HepG2 (cell line): ENCODE data around the gene EPC2. TPM values are rescaled to one million over a fixed set of nuclear protein-coding genes. Genes with fewer than 3 reads are reported as not detected.

ENCODE experiments used
- ATAC-seq: fragments of 200-7000 bp; cut with Tn5 transposase; 3 replicates; pipeline ENCODE4 v1.9.1; 2020; ENCODE audit warnings: mild to moderate bottlenecking, moderate library complexity
- BruUV-seq: library from RNA; stranded (reverse); fragments of 400-500 nt; replicated peaks from 2 replicates; lab custom pipeline; 2021; lab: Mats Ljungman, UMichigan
- CTCF ChIA-PET: fragments of 300-600 bp; formaldehyde crosslinking; extraction: SDS; loops from one replicate; lab custom pipeline; 2021; ENCODE audit warnings: low total read pairs, inconsistent platforms, low intra/inter-chr PET ratio; lab: Yijun Ruan, JAX
- POLR2A ChIA-PET: fragments of 350-600 bp; sonication (Branson Sonifier 250); formaldehyde crosslinking; loops from one replicate; lab custom pipeline; 2020; ENCODE audit warnings: antibody characterized with exemption, inconsistent platforms; lab: Yijun Ruan, JAX
- DNase-seq: peaks from one replicate; pipeline ENCODE4 v3.0.0-alpha.2; 2015; ENCODE audit warnings: low spot score
- FAIRE-seq: peaks from 3 replicates; lab custom pipeline; 2011; peaks lifted over from hg19 to GRCh38; lab: Jason Lieb, UNC
- H2AFZ ChIP-seq: one replicate; pipeline ENCODE4 v1.6.1; 2011; ENCODE audit warnings: low read length, inconsistent platforms
- H3K27ac ChIP-seq: fragments of 300-600 bp; 3 replicates; pipeline ENCODE4 v1.8.0; 2011; ENCODE audit warnings: mixed run types, mild to moderate bottlenecking, mixed read lengths, low read length, inconsistent platforms; ENCODE audit not compliant: insufficient read depth; ENCODE audit errors: extremely low read length
- H3K27me3 ChIP-seq, 2 experiments: fragments of 200-600 bp in 1 of 2; 2 replicates in 1 of 2; 3 replicates in 1 of 2; pipeline versions ENCODE4 v1.6.0 to v1.8.0; 2011; ENCODE audit warnings: low read length in 2 of 2, mild to moderate bottlenecking in 2 of 2, moderate library complexity in 2 of 2, inconsistent platforms in 1 of 2; ENCODE audit not compliant: insufficient read depth in 2 of 2, control insufficient read depth in 1 of 2
- H3K36me3 ChIP-seq, 2 experiments: fragments of 200-600 bp in 1 of 2; replicated peaks in 1 of 2; 2 replicates in 1 of 2; 3 replicates in 1 of 2; pipeline versions ENCODE4 v1.5.1 to v1.8.0; 2011; ENCODE audit warnings: low read length in 2 of 2, inconsistent platforms in 1 of 2; ENCODE audit not compliant: insufficient read depth in 2 of 2, control insufficient read depth in 1 of 2
- H3K4me1 ChIP-seq: 2 replicates; pipeline ENCODE4 v1.5.1; 2012; ENCODE audit warnings: low read length, inconsistent platforms; ENCODE audit not compliant: insufficient read depth
- H3K4me2 ChIP-seq: 2 replicates; pipeline ENCODE4 v1.6.0; 2011; ENCODE audit warnings: low read depth, low read length, inconsistent platforms
- H3K4me3 ChIP-seq, 3 experiments: fragments of 200-600 bp in 1 of 3; sonication (generic), shearing (Covaris generic) in 1 of 3; replicated peaks in 1 of 3; 2 replicates each; pipeline ENCODE4 v1.5.1; 2011 to 2016; ENCODE audit warnings: low read length in 3 of 3, inconsistent platforms in 2 of 3, low read depth in 2 of 3, mild to moderate bottlenecking in 2 of 3, control low read depth in 1 of 3, mixed read lengths in 1 of 3; ENCODE audit not compliant: insufficient read depth in 1 of 3
- H3K79me2 ChIP-seq: one replicate; pipeline ENCODE4 v1.6.1; 2011; ENCODE audit warnings: low read length, inconsistent platforms; ENCODE audit not compliant: insufficient read depth
- H3K9ac ChIP-seq: 2 replicates; pipeline ENCODE4 v1.6.0; 2011; ENCODE audit warnings: mild to moderate bottlenecking, low read depth, low read length, inconsistent platforms; ENCODE audit not compliant: insufficient read depth
- H3K9me3 ChIP-seq: 2 replicates; pipeline ENCODE4 v1.5.1; 2012; ENCODE audit warnings: mild to moderate bottlenecking, low read length
- H4K20me1 ChIP-seq: 2 replicates; pipeline ENCODE4 v1.6.0; 2011; ENCODE audit warnings: inconsistent platforms, mild to moderate bottlenecking, low read length, moderate library complexity; ENCODE audit not compliant: insufficient read depth
- DR1 ChIP-seq: sonication (generic); formaldehyde crosslinking; IDR thresholded peaks from 2 replicates; pipeline ENCODE4 v1.8.0; 2021; ENCODE audit warnings: mild to moderate bottlenecking, missing genetic modification reagents, inconsistent platforms
- FOXO1 ChIP-seq: sonication (generic); formaldehyde crosslinking; IDR thresholded peaks from 2 replicates; pipeline ENCODE4 v1.4.0; 2020; ENCODE audit warnings: missing genetic modification reagents
- IRF2 ChIP-seq: IDR thresholded peaks from 2 replicates; pipeline ENCODE4 v1.6.1; 2018; ENCODE audit warnings: missing genetic modification reagents, missing compliant biosample characterization
- JUNB ChIP-seq: sonication (generic); formaldehyde crosslinking; IDR thresholded peaks from 2 replicates; pipeline ENCODE4 v1.8.0; 2022; ENCODE audit warnings: missing genetic modification reagents, mild to moderate bottlenecking, borderline replicate concordance
- RFX3 ChIP-seq: IDR thresholded peaks from 2 replicates; pipeline ENCODE4 v1.6.1; 2016; ENCODE audit warnings: missing biosample characterization, missing genetic modification reagents
- ZNF720 ChIP-seq: sonication (generic); formaldehyde crosslinking; IDR thresholded peaks from 2 replicates; pipeline ENCODE4 v1.4.0; 2020; ENCODE audit warnings: missing genetic modification reagents
- ZSCAN29 ChIP-seq: sonication (generic); formaldehyde crosslinking; conservative IDR thresholded peaks from 2 replicates; pipeline ENCODE4 v1.4.0; 2020; ENCODE audit warnings: mild to moderate bottlenecking, missing genetic modification reagents
- WGBS: methylation state at CpG from one replicate; pipeline ENCODE4 v1.1.6; 2017; ENCODE audit warnings: low lambda C conversion rate; 5-methylcytosine and 5-hydroxymethylcytosine counted together
- in situ Hi-C: cut with HindIII; loops from 2 replicates; pipeline ENCODE4 v1.10.0; 2017; ENCODE audit warnings: low pct_unique_long_range_greater_than_20kb; ENCODE audit not compliant: extremely low pct_ligation_motif_present
- intact Hi-C: fragments of 100-400 bp; cut with micrococcal nuclease; formaldehyde crosslinking; loops from one replicate; pipeline ENCODE4 v1.10.0; 2022; ENCODE audit not compliant: unreplicated experiment
- polyA plus RNA-seq, 8 experiments: library from polyadenylated mRNA; depleted of rRNA in 3 of 8; stranded (reverse) in 7 of 8; unstranded in 1 of 8; fragments of >200 nt; fragmentation: Illumina TruSeq in 4 of 8; extraction: Trizol in 4 of 8; gene quantifications; 2 replicates each; pipeline versions ENCODE4 v1.2.1 to v1.2.3, GENCODE V29; 2011 to 2016; ENCODE audit warnings: low read depth in 4 of 8, missing spikeins in 1 of 8, mixed read lengths in 1 of 8; ENCODE audit not compliant: insufficient read depth in 1 of 8
- total RNA-seq, 5 experiments: library from RNA; depleted of rRNA; stranded (reverse); fragments of >200 nt; fragmentation: Illumina TruSeq; extraction: Trizol; gene quantifications; 2 replicates each; pipeline ENCODE4 v1.2.3, GENCODE V29; 2016; ENCODE audit warnings: low read depth in 1 of 5
- TF ChIP-seq, protein P1 (sequence below): sonication (generic); formaldehyde crosslinking; IDR thresholded peaks from 2 replicates; pipeline ENCODE4 v1.8.0; 2022; ENCODE audit warnings: mild to moderate bottlenecking, missing genetic modification reagents, borderline replicate concordance
- TF ChIP-seq, protein P2 (sequence below): sonication (generic); formaldehyde crosslinking; IDR thresholded peaks from 2 replicates; pipeline ENCODE4 v1.4.0; 2020; ENCODE audit warnings: missing genetic modification reagents, mild to moderate bottlenecking, borderline replicate concordance
- TF ChIP-seq, protein P3 (sequence below): sonication (generic); formaldehyde crosslinking; IDR thresholded peaks from 2 replicates; pipeline ENCODE4 v1.4.0; 2020; ENCODE audit warnings: missing genetic modification reagents, borderline replicate concordance

The EPC2 gene
- total and polyA plus RNA-seq, 2 of the 13 experiments (the other 11 are each of a cell fraction or from before 2014, with no cell fraction given), result 20.5 to 22.0 TPM

DNA sequence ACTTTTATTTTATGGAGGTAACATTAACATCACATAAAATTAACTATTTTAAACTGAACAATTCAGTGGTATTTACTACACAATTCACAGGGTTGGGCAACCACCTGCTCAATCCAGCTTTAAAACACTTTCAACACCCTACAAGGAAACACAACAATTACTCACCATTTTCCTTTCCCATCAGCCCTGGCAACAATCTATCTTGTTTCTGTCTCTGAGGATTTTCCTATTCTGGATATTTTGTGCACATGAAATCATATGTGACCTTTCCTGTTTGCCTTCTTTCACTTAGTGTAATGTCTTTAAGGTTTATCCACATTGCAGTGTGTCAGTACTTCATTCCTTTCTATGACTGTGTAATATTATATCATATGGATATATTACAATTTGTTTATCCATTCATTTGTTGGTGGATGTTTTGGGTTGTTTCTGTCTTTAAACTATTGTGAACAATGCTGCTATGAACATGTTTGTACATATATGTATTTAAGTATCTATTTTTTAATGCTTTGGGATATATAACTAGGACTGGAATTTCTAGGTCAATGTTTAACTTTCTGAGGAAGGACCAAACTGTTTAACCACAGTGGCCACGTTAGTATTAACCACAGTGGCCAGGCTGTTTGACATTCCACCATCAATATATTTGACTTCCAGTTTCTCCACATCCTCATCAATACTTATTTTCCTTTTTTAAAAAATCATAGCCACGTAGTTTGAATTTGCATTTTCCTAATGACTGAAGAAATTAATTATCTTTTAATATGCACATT lies 158.1 kb downstream of the EPC2 start:
- Histone ChIP-seq H3K27ac (no peak overlapping the region), H3K27me3 (no peaks in the 10 kb centered on the region), H3K9me3 (no peaks in the 10 kb centered on the region), H3K4me1 (no peaks in the 10 kb centered on the region), H3K4me3 (no peak overlapping the region), H3K36me3 (no peaks in the 10 kb centered on the region), H2AFZ (no peak overlapping the region), H4K20me1 (no peaks in the 10 kb centered on the region), H3K4me2 (no peak overlapping the region), H3K9ac (no peak overlapping the region), H3K79me2 (no peaks in the 10 kb centered on the region)
- BruUV-seq, result no TSS peak
- no peak for ATAC-seq
- TF ChIP-seq, protein P1, sequence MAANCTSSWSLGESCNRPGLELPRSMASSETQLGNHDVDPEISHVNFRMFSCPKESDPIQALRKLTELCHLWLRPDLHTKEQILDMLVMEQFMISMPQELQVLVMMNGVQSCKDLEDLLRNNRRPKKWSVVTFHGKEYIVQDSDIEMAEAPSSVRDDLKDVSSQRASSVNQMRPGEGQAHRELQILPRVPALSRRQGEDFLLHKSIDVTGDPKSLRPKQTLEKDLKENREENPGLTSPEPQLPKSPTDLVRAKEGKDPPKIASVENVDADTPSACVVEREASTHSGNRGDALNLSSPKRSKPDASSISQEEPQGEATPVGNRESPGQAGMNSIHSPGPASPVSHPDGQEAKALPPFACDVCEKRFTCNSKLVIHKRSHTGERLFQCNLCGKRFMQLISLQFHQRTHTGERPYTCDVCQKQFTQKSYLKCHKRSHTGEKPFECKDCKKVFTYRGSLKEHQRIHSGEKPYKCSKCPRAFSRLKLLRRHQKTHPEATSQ (CRISPR knock-in tag), result no peak
- no peak for DNase-seq
- WGBS, result 2% methylated on average over 2 of the region's 2 CpGs
- no peak for FAIRE-seq
- intact Hi-C loops, result no loop called here
- in situ Hi-C loops, result no loop called here
- ChIA-PET CTCF (no interaction called here), POLR2A (no interaction called here)

DNA sequence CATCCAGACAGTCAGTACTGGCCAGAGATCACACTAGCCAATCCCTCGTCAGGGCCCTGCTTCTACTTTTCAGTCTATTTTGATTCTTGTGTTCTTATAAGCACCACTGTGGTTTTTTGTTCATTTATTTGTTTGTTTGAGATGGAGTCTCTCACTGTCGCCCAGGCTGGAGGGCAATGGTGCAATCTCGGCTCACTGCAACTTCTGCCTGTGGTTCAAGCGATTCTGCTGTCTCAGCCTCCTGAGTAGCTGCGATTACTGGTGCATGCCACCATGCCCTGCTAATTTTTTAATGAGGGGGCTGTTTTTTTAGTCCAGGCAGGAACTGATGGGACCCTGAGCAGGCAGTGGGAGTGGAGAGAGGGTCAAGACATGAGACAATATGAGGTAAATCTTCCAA lies 165.5 kb downstream of the EPC2 start:
- no peaks in the 10 kb centered on the region for H4K20me1 ChIP-seq
- no peak for TF ChIP-seq FOXO1 (CRISPR knock-in tag)
- no peak for TF ChIP-seq ZSCAN29
- no peak for TF ChIP-seq DR1 (CRISPR knock-in tag)
- TF ChIP-seq, protein P2, sequence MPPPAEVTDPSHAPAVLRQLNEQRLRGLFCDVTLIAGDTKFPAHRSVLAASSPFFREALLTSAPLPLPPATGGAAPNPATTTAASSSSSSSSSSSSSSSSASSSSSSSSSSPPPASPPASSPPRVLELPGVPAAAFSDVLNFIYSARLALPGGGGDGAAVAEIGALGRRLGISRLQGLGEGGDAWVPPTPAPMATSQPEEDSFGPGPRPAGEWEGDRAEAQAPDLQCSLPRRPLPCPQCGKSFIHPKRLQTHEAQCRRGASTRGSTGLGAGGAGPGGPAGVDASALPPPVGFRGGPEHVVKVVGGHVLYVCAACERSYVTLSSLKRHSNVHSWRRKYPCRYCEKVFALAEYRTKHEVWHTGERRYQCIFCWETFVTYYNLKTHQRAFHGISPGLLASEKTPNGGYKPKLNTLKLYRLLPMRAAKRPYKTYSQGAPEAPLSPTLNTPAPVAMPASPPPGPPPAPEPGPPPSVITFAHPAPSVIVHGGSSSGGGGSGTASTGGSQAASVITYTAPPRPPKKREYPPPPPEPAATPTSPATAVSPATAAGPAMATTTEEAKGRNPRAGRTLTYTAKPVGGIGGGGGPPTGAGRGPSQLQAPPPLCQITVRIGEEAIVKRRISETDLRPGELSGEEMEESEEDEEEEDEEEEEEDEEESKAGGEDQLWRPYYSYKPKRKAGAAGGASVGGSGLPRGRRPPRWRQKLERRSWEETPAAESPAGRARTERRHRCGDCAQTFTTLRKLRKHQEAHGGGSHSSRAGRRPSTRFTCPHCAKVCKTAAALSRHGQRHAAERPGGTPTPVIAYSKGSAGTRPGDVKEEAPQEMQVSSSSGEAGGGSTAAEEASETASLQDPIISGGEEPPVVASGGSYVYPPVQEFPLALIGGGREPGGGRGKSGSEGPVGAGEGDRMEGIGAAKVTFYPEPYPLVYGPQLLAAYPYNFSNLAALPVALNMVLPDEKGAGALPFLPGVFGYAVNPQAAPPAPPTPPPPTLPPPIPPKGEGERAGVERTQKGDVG, result no peak
- no peak for TF ChIP-seq RFX3 (CRISPR knock-in tag)
- TF ChIP-seq JUNB (CRISPR knock-in tag), result no peak
- TF ChIP-seq, protein P3, sequence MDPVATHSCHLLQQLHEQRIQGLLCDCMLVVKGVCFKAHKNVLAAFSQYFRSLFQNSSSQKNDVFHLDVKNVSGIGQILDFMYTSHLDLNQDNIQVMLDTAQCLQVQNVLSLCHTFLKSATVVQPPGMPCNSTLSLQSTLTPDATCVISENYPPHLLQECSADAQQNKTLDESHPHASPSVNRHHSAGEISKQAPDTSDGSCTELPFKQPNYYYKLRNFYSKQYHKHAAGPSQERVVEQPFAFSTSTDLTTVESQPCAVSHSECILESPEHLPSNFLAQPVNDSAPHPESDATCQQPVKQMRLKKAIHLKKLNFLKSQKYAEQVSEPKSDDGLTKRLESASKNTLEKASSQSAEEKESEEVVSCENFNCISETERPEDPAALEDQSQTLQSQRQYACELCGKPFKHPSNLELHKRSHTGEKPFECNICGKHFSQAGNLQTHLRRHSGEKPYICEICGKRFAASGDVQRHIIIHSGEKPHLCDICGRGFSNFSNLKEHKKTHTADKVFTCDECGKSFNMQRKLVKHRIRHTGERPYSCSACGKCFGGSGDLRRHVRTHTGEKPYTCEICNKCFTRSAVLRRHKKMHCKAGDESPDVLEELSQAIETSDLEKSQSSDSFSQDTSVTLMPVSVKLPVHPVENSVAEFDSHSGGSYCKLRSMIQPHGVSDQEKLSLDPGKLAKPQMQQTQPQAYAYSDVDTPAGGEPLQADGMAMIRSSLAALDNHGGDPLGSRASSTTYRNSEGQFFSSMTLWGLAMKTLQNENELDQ (CRISPR knock-in tag), result no peak
- TF ChIP-seq IRF2 (CRISPR knock-in tag), result no peak
- no peak for TF ChIP-seq ZNF720 (CRISPR knock-in tag)

More for the DNA sequence above, 165.5 kb downstream of the EPC2 start:
- Histone ChIP-seq H3K4me3 (no peak overlapping the region), H3K27me3 (peaks cover 0 to 5% of the 10 kb centered on the region in 2 experiments; a peak in 2 of 5 replicates), H3K4me1 (no peaks in the 10 kb centered on the region), H3K79me2 (no peaks in the 10 kb centered on the region), H2AFZ (no peak overlapping the region), H3K4me2 (no peak overlapping the region), H3K27ac (no peak overlapping the region), H3K9ac (no peak overlapping the region), H3K9me3 (no peaks in the 10 kb centered on the region), H3K36me3 (no peaks in the 10 kb centered on the region)
- BruUV-seq, result no TSS peak
- ATAC-seq (no peak), FAIRE-seq (no peak), DNase-seq (no peak)
- CTCF ChIA-PET, result no interaction called here
- POLR2A ChIA-PET, result no interaction called here
- in situ Hi-C loops, result no loop called here
- intact Hi-C loops, result no loop called here
- WGBS, result 38% methylated on average over 5 of the region's 5 CpGs
